ENCODE results near the gene FAM3A. TPM values are rescaled to one million over a fixed set of nuclear protein-coding genes. Genes with fewer than 3 reads are reported as not detected.
A peak's percentile ranks its signal among the peaks of the same experiment; 100 is the strongest.

Gene FAM3A
- total and polyA plus RNA-seq, 2 experiments from 2014 or later = 41.1 to 68.0 TPM

- H3K27me3 ChIP-seq = no peaks in the 10 kb centered on the region
- peaks cover 11% of the 10 kb centered on the region for H3K4me1 ChIP-seq (ENCODE audit: insufficient read depth)
- H3K4me3 ChIP-seq = no peak overlapping the region
- no peaks in the 10 kb centered on the region for H4K20me1 ChIP-seq (ENCODE audit: insufficient read depth, poor library complexity, severe bottlenecking)
- peak overlapping the region; percentile 73 for H3K4me2 ChIP-seq
- no peaks in the 10 kb centered on the region for H3K9me2 ChIP-seq (replicated peaks; ENCODE audit: insufficient read depth)
- DNase-seq (ENCODE audit: low spot score) = peak; percentile 90
- TF ChIP-seq EZH2 (IDR thresholded peaks at IDR 0.05; ENCODE audit: borderline replicate concordance) = no peak
- TF ChIP-seq, protein P1, sequence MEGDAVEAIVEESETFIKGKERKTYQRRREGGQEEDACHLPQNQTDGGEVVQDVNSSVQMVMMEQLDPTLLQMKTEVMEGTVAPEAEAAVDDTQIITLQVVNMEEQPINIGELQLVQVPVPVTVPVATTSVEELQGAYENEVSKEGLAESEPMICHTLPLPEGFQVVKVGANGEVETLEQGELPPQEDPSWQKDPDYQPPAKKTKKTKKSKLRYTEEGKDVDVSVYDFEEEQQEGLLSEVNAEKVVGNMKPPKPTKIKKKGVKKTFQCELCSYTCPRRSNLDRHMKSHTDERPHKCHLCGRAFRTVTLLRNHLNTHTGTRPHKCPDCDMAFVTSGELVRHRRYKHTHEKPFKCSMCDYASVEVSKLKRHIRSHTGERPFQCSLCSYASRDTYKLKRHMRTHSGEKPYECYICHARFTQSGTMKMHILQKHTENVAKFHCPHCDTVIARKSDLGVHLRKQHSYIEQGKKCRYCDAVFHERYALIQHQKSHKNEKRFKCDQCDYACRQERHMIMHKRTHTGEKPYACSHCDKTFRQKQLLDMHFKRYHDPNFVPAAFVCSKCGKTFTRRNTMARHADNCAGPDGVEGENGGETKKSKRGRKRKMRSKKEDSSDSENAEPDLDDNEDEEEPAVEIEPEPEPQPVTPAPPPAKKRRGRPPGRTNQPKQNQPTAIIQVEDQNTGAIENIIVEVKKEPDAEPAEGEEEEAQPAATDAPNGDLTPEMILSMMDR (IDR thresholded peaks at IDR 0.05; ENCODE audit: poor library complexity) = peak; percentile 44
- no peaks in the 10 kb centered on the region for H3K9me3 ChIP-seq (ENCODE audit: low read depth)
- peak overlapping the region; percentile 96 for H3K27ac ChIP-seq
- 39% methylated on average over 15 of the region's 15 CpGs for WGBS (ENCODE audit: low lambda C conversion rate, missing lambda C conversion rate)
- H3K79me2 ChIP-seq = no peaks in the 10 kb centered on the region
- no peaks in the 10 kb centered on the region for H3K36me3 ChIP-seq (replicated peaks; ENCODE audit: insufficient read depth, low read depth)
- no peak overlapping the region for H2AFZ ChIP-seq
These were observed 11.1 kb upstream of the FAM3A start for GRCh38 chrX:154526901-154527675.

DNA sequence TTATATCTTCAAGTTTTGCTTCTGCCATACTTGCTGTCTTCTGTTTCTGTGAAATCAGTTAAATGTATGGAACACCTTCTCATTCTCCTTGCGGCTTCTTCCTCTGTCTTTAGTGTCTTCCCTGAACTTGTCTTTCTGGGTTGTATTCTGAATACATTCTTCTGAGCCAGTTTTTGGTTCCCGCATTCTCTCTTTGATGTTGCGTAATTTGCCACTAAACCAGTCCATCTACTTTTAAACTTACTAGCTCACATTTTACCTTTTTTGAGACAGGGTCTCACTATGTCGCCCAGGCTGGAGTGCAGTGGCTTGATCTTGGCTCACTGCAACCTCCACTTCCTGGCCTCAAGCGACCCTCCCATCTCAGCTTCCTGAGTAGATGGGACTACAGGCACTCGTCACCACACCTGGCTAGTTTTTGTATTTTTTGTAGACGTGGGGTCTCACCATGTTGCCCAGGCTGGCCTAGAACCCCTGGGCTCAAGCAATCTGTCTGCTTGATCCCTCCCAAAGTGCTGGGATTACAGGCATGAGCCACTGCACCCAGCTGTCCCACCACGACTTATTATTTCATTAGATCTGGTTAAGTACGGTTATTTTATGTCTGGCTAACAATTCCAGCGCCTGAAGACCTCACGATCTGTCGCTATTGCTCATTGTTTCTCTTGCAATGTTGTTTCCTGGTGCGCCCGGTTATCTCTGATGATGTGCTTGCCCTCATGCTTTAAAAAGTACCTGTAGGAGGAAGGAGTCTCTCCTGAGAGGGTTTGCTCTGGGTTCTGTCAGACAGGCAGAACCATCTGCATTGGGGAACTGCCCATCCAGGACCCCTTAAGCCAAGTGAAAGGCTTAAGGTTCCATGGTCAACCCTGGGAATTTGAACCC lies 9.8 kb upstream of the FAM3A start:
- Histone ChIP-seq H3K4me2 (no peak overlapping the region), H3K27ac (peak overlapping the region; percentile 96), H3K9me2 (replicated peaks; ENCODE audit: insufficient read depth) (no peaks in the 10 kb centered on the region), H3K4me1 (ENCODE audit: insufficient read depth) (peaks cover 11% of the 10 kb centered on the region), H3K79me2 (no peaks in the 10 kb centered on the region), H3K9me3 (ENCODE audit: low read depth) (no peaks in the 10 kb centered on the region), H3K4me3 (no peak overlapping the region), H4K20me1 (ENCODE audit: insufficient read depth, poor library complexity, severe bottlenecking) (no peaks in the 10 kb centered on the region), H3K36me3 (replicated peaks; ENCODE audit: insufficient read depth, low read depth) (no peaks in the 10 kb centered on the region), H2AFZ (no peak overlapping the region), H3K27me3 (no peaks in the 10 kb centered on the region)
- WGBS (ENCODE audit: low lambda C conversion rate, missing lambda C conversion rate) = 85% methylated on average over 14 of the region's 14 CpGs
- DNase-seq (ENCODE audit: low spot score) = no peak
- TF ChIP-seq EZH2phosphoT487 (IDR thresholded peaks at IDR 0.05; ENCODE audit: low read depth, severe bottlenecking, unreplicated experiment) = no peak
- no peak for TF ChIP-seq EZH2 (IDR thresholded peaks at IDR 0.05; ENCODE audit: borderline replicate concordance)
- TF ChIP-seq, protein P1 (IDR thresholded peaks at IDR 0.05; ENCODE audit: poor library complexity) = no peak

DNA sequence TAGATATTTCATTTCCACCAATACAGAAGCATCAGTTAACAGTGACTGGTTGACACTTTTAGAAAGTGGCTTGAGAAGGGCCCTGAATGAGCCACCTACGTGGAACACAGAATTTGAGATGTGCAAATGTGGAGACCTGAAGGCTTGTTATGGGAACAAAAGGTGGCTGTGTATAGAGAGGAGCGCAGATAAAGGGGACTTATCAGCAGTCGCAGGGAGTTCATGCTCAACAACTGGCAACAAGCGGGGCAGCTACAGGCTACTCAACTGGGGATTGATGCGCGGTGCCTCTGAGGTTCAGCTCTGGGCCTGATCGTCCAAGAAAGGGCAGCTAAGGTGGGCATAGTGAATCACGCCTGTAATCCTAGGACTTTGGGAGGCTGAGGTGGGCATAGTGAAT lies 3.4 kb upstream of the FAM3A start:
- Histone ChIP-seq H3K36me3 (replicated peaks; ENCODE audit: insufficient read depth, low read depth) (no peaks in the 10 kb centered on the region), H4K20me1 (ENCODE audit: insufficient read depth, poor library complexity, severe bottlenecking) (no peaks in the 10 kb centered on the region), H3K4me3 (no peak overlapping the region), H3K9me2 (replicated peaks; ENCODE audit: insufficient read depth) (no peaks in the 10 kb centered on the region), H3K27me3 (no peaks in the 10 kb centered on the region), H3K4me2 (no peak overlapping the region), H3K4me1 (ENCODE audit: insufficient read depth) (peaks cover 14% of the 10 kb centered on the region), H3K79me2 (peaks cover 2% of the 10 kb centered on the region), H3K9me3 (ENCODE audit: low read depth) (no peaks in the 10 kb centered on the region), H3K27ac (no peak overlapping the region), H2AFZ (no peak overlapping the region)
- WGBS (ENCODE audit: low lambda C conversion rate, missing lambda C conversion rate) = 91% methylated on average over 8 of the region's 8 CpGs
- no peak for DNase-seq (ENCODE audit: low spot score)
- TF ChIP-seq EZH2phosphoT487 (IDR thresholded peaks at IDR 0.05; ENCODE audit: low read depth, severe bottlenecking, unreplicated experiment) = no peak
- TF ChIP-seq, protein P1 (IDR thresholded peaks at IDR 0.05; ENCODE audit: poor library complexity) = no peak
- no peak for TF ChIP-seq EZH2 (IDR thresholded peaks at IDR 0.05; ENCODE audit: borderline replicate concordance)
